AG20443 (cell line): ENCODE results near the gene GRAMD2B.

Experiments
- DNase-seq: peaks from one replicate; pipeline ENCODE4 v3.0.0; 2012; ENCODE audit warnings: low spot score, mixed read lengths

GRAMD2B gene

GRCh38 chr5:126481243-126481642, 58.0 kb downstream of the GRAMD2B start:
- no peak for DNase-seq

DNA sequence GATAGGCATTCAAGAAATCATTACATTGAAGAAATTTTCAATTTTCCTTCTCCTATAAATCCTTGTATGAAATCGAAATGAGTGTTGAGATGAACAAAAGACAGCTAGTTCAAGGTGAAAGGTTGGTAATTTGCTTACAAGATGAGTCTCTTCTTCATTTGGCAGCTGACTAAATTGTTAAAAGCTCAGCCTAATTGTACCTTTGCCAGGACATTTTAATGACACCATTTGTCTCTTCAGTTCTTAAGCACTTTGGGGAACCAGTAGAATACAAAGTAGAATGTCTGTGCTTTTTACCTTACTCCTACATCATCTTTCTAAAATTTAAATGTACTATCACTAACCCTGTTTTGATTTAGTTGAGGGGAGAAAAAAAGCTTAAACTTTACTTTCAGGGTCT, 59.4 kb downstream of the GRAMD2B start:
- DNase-seq: no peak

- DNase-seq: no peak
These were observed 59.9 kb downstream of the GRAMD2B start for GRCh38 chr5:126483156-126483555.

GRCh38 chr5:126484253-126484652, 61.0 kb downstream of the GRAMD2B start:
- no peak for DNase-seq

- DNase-seq: peak; percentile 25
These were observed 63.1 kb downstream of the GRAMD2B start for GRCh38 chr5:126486332-126486731.

- DNase-seq: no peak
These were observed 64.4 kb downstream of the GRAMD2B start for GRCh38 chr5:126487596-126487995.

DNA sequence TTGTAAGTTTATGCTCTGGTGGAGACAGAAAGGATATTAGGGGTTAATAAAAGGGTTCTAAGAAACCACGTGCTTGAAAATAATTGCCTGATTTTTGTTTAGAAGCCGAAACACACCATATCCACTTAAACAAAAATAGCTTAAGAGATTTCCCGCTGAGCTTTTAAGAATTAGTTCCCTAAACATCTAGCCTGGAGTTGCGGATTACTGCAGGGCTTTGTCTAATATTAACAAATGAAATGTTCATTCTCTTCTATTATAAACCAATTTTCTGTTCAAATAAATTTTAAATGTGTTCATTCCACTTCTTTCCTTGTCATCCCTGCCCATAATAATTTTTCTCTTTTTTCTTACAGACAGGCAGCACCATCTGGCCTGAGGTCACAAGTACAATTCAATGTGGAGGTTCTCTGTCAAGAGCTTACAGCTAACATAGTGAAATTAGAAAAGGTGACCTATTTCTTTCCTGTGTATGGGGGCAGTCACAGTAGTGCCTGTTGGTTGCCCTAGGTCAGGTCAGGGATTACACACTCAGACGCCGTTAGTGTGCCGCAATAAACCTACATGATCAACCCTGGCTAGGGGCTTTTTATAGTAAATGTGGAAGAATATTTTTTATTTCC, 65.3 kb downstream of the GRAMD2B start:
- DNase-seq: no peak

DNA sequence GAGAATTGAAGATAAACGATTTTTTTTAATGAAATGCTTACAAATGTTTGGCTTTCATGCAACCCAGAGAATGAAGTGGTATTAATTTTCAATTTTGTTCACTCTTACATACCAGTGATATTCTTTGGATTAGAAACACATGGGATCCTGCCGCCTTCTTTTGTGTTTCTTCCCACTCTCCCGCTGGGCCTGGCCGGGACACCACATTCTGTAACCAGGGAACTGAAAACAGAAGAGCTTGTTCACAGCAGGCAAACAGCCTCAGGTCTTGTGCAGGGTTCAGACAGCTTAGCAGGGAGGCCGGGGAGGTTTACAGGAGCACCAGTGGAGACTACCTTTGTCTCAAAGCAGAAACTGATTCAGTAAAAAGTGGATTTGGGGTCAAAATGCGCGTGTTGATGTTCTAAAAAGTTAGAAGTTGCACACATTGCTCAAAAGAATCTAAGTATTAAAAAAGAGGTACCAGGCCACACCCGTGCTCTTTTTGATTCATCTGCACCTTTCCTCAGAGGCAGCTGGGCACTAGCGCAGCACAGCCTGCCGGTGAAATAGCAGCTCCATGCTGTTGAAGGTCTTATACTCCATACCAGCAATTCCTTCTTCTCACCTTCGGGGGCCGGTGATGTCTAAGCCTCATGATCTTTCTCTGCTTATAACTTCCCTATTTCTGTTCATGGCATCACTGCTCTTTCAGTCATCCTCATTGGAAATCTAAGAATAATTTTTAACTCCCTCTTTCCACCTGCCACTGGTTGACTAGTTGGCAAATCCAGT, 67.1 kb downstream of the GRAMD2B start:
- DNase-seq: peak; percentile 73

- no peak for DNase-seq
These were observed 69.7 kb downstream of the GRAMD2B start for GRCh38 chr5:126492939-126493338.

GRCh38 chr5:126494393-126494792, 71.2 kb downstream of the GRAMD2B start:
- DNase-seq: no peak

DNA sequence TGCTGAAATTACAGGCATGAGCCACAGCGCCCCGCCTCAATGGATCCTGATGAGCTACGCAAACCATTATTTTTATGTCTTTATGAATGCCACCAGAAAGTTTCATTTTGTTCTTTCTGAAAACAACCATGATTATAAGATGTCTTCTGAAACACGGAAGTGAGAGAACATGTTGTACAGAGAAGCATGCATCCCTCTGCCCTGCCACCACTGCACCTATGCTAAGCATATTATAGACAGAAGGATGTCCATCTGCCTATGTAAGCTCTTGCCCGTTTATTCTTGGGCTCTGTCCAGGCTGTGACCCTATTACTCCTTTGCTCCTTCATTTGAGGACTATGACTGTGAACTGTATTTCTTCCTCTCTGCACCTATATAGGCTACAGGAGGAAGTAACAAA, 74.3 kb downstream of the GRAMD2B start:
- DNase-seq: no peak

GRCh38 chr5:126499278-126499677, 76.1 kb downstream of the GRAMD2B start:
- DNase-seq: no peak

DNA sequence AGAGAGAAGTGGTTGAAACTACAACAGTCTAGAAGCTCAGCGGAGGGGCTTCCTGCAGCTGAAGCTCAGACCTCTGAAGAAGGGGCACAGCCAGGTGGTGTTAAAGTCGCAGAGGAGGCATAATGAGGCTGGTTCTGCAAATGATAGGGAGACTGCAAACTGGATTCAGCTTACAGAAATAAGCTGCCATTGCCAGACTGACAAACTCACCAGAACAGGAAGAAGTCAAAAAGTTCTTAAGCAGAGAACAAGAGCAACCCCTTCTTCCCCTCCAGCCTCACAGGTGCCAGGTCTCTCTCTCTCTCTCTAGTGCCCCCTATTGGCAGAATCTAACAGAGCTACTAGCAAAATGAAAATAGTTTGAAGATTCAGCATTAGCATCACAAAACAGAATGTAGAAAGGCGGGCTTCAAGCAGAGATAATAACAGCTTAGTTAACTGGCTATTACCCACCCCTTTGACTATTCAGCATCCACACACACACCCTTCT, 76.7 kb downstream of the GRAMD2B start:
- DNase-seq: no peak

GRCh38 chr5:126501448-126501847, 78.2 kb downstream of the GRAMD2B start:
- DNase-seq: no peak

DNA sequence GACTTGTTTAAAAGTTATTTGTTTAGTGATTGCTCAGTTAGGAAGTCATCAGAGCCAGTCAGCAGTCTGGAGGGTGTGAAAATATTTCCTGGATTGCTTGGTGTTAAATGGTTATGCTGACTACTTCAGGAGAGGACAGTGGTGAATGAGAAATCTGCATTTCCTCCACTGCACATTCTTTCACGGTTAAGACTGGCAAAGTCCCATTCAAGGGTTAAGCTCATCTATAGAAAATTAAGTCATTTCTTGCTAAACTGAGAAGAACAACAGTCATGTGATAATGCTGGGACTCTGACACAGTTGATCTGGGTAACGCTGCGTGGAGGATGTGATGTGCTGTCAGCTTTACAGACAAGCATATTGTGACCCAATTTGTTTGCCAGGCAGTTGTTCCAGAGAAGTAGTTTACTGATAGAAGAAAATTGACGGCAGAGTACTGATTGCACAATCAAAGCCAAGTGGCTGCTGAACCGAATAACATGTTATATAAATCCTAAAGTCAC, 80.4 kb downstream of the GRAMD2B start:
- DNase-seq: peak; percentile 23

- DNase-seq: no peak
These were observed 82.9 kb downstream of the GRAMD2B start for GRCh38 chr5:126506079-126506478.

DNA sequence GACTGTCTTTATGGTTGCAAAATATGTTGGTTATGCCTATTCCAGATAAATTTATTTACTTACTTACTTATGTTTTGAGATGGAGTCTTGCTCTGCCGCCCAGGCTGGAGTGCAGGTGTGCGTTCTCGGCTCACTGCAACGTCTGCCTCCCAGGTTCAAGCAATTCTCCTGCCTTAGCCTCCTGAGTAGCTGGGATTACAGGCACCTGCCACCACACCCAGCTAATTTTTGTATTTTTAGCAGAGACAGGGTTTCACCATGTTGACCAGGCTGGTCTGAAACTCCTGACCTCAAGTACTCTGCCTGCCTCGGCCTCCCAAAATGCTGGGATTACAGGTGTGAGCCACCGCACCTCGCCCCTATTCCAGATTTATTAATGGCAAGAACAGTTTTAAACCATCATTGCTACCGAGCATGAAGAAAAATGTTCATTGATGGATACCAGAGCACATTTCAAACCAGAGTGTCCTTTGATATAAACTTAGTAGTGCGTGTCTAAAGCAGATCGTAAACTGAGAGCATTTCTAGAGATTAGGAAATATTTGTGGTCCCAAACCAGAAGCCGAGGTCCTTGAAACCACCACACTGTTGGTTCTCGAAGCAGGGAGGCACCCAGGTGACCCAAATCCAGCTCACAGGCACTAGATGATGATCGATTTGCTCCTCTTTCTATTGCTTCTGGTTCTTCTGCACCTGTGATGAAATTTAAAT, 85.2 kb downstream of the GRAMD2B start:
- no peak for DNase-seq

DNA sequence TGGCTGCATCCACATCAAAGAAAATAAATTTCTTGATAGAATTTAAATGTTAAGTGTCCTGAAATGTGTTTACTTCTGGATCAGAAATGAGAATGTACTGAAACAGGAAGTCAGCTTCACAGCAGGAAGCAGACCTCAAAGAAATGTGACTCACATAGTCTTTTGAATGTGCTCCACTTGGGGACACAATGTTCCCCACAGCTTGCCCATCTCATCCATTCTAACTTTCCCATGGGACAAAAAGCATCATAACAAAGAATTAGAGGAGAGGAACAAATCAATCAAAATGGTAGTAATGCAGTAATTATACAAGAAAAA, 85.7 kb downstream of the GRAMD2B start:
- DNase-seq: no peak

GRCh38 chr5:126509339-126509738, 86.1 kb downstream of the GRAMD2B start:
- DNase-seq: no peak

DNA sequence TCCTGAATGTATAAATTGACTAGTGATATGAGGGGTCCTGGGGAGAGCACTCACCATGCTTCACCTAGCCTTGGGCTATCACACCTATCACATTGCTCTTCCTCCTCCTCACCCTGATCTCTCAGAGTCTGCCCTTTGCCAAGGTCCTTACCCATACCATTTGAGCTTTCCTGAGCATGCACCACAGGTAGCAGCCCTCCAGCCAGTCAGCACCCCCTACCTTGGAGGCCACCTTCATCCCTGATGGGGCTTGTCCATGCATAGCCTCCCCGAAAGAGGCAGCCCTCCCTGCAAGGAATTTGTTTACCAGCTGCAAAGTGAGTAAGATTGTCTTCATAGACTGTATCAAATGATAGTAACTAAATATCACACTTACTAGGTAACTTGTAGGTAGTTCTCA, 88.8 kb downstream of the GRAMD2B start:
- no peak for DNase-seq

- DNase-seq: no peak
These were observed 89.2 kb downstream of the GRAMD2B start for GRCh38 chr5:126512451-126512850.

DNA sequence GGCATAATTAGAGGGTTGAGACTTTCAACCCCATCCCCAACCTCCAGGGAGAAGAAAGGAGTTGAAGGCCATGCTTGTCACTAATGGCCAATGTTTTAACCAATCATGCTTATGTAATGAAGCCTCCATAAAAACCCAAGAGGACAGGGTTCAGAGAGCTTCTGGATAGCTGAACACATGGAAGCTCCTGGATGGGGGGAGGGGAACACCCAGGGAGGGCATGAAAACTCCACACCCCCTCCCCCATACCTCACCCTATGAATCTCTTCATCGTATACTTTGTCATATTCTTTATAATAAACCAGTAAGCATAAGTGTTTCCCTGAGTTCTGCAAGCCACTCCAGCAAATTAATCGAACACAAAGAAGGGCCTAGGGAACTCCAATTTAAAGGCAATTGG, 90.1 kb downstream of the GRAMD2B start:
- no peak for DNase-seq

DNA sequence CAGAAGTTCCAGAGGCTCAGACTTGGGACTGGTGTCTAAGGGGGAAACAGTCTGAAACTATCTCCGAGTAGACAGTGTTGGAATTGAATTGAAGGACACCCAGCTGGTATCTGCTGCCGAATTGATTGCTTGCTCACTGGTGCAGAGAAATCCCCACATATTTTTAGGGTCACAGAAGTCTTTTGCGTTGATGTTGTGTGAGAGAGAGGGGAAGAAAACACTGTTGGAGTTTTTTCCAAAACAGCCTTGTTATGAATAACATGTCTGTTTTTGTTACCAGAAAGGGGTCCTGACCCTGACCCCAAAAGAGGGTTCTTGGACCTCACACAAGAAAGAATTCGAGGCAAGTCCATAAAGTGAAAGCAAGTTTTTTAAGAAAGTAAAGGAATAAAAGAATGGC, 90.5 kb downstream of the GRAMD2B start:
- no peak for DNase-seq
